SU-DHL-6 (cell line): ENCODE data around the gene HOXC5.

Experiments
- H2AFZ ChIP-seq: fragments of 200-600 bp; sonication (generic); 2 replicates; pipeline ENCODE4 v1.6.1; 2014; ENCODE audit warnings: low read depth, mild to moderate bottlenecking, moderate library complexity, mixed read lengths, antibody characterized with exemption, low read length; ENCODE audit not compliant: severe bottlenecking
- H3F3A ChIP-seq: fragments of 200-600 bp; shearing (Covaris generic); 2 replicates; pipeline ENCODE4 v1.6.0; 2016; ENCODE audit warnings: antibody characterized with exemption, mild to moderate bottlenecking; ENCODE audit not compliant: insufficient read depth
- H3K27ac ChIP-seq: fragments of 200-600 bp; sonication (generic); 2 replicates; pipeline ENCODE4 v1.5.1; 2016; ENCODE audit warnings: low read depth, mild to moderate bottlenecking, low read length, moderate library complexity, mixed read lengths
- H3K27me3 ChIP-seq: fragments of 200-600 bp; sonication (generic), shearing (Covaris generic); 2 replicates; pipeline ENCODE4 v1.6.0; 2014; ENCODE audit warnings: mild to moderate bottlenecking, low read length
- H3K36me3 ChIP-seq: fragments of 200-600 bp; sonication (generic); 2 replicates; pipeline ENCODE4 v1.6.1; 2014; ENCODE audit warnings: mild to moderate bottlenecking, low read length, mixed read lengths
- H3K4me2 ChIP-seq: fragments of 300-600, 200-600 bp; shearing (Covaris generic), sonication (generic); 2 replicates; pipeline ENCODE4 v1.6.0; 2014; ENCODE audit warnings: low read length, low read depth, mild to moderate bottlenecking; ENCODE audit not compliant: poor library complexity, severe bottlenecking
- H3K4me3 ChIP-seq: fragments of 200-600 bp; sonication (generic); 2 replicates; pipeline ENCODE4 v1.5.1; 2014; ENCODE audit warnings: antibody characterized with exemption, low read length, mild to moderate bottlenecking, mixed read lengths; ENCODE audit not compliant: insufficient read depth, poor library complexity, severe bottlenecking
- H3K79me2 ChIP-seq: fragments of 200-600 bp; sonication (generic); 2 replicates; pipeline ENCODE4 v1.6.1; 2014; ENCODE audit warnings: mild to moderate bottlenecking, low read length, moderate library complexity; ENCODE audit not compliant: insufficient read depth
- H3K9ac ChIP-seq: fragments of 200-600 bp; sonication (generic); 2 replicates; pipeline ENCODE4 v1.7.0; 2014; ENCODE audit warnings: mild to moderate bottlenecking, low read length
- H3K9me2 ChIP-seq: fragments of 200-600 bp; sonication (generic); replicated peaks from 2 replicates; pipeline ENCODE4 v1.6.1; 2014; ENCODE audit warnings: low read length; ENCODE audit not compliant: insufficient read depth
- H3K9me3 ChIP-seq: fragments of 200-600 bp; sonication (generic); 2 replicates; pipeline ENCODE4 v1.6.1; 2014; ENCODE audit warnings: low read length, mixed read lengths; ENCODE audit not compliant: insufficient read depth
- H4K20me1 ChIP-seq: fragments of 200-600 bp; sonication (generic); 2 replicates; pipeline ENCODE4 v1.6.1; 2014; ENCODE audit warnings: low read depth, mild to moderate bottlenecking, antibody characterized with exemption, low read length, moderate library complexity, mixed read lengths
- CTCF ChIP-seq: fragments of 200-600 bp; sonication (generic); IDR thresholded peaks from one replicate; pipeline ENCODE4 v1.5.1; 2017; ENCODE audit warnings: antibody characterized with exemption, mild to moderate bottlenecking, low read length, moderate library complexity; ENCODE audit not compliant: insufficient read depth, poor library complexity, severe bottlenecking
- EZH2phosphoT487 ChIP-seq: fragments of 200-600 bp; sonication (generic), shearing (Covaris generic); conservative IDR thresholded peaks from 2 replicates; pipeline ENCODE4 v1.6.1; 2018; ENCODE audit warnings: mild to moderate bottlenecking, antibody characterized with exemption, low read length, moderate library complexity, mixed read lengths

HOXC5 gene

GRCh38 chr12:54030889-54031471 is 1.9 kb upstream of the HOXC5 start:
- Histone ChIP-seq H2AFZ (no peak overlapping the region), H3K9me2 (no peaks in the 10 kb centered on the region), H4K20me1 (no peaks in the 10 kb centered on the region), H3K27ac (no peak overlapping the region), H3K36me3 (no peaks in the 10 kb centered on the region), H3K27me3 (no peaks in the 10 kb centered on the region), H3K4me3 (no peak overlapping the region), H3K9ac (no peak overlapping the region), H3K4me2 (no peak overlapping the region), H3F3A (no peaks in the 10 kb centered on the region), H3K9me3 (no peaks in the 10 kb centered on the region), H3K79me2 (no peaks in the 10 kb centered on the region)
- TF ChIP-seq EZH2phosphoT487: no peak
- no peak for TF ChIP-seq CTCF

GRCh38 chr12:54031480-54031879 is 1.4 kb upstream of the HOXC5 start:
- Histone ChIP-seq H4K20me1 (no peaks in the 10 kb centered on the region), H3K4me3 (no peak overlapping the region), H3K27me3 (no peaks in the 10 kb centered on the region), H3K9ac (no peak overlapping the region), H3K36me3 (no peaks in the 10 kb centered on the region), H3K27ac (no peak overlapping the region), H2AFZ (no peak overlapping the region), H3K79me2 (no peaks in the 10 kb centered on the region), H3K9me3 (no peaks in the 10 kb centered on the region), H3F3A (no peaks in the 10 kb centered on the region), H3K4me2 (no peak overlapping the region), H3K9me2 (no peaks in the 10 kb centered on the region)
- no peak for TF ChIP-seq CTCF

- no peaks in the 10 kb centered on the region for H3K79me2 ChIP-seq
- H3F3A ChIP-seq: no peaks in the 10 kb centered on the region
- no peaks in the 10 kb centered on the region for H3K36me3 ChIP-seq
- no peaks in the 10 kb centered on the region for H3K27me3 ChIP-seq
- H2AFZ ChIP-seq: no peak overlapping the region
- H4K20me1 ChIP-seq: no peaks in the 10 kb centered on the region
- no peaks in the 10 kb centered on the region for H3K9me2 ChIP-seq
- no peak overlapping the region for H3K4me2 ChIP-seq
- no peak for TF ChIP-seq CTCF
- TF ChIP-seq EZH2phosphoT487: no peak
- no peak overlapping the region for H3K27ac ChIP-seq
- H3K9me3 ChIP-seq: no peaks in the 10 kb centered on the region
- H3K9ac ChIP-seq: no peak overlapping the region
- no peak overlapping the region for H3K4me3 ChIP-seq
Measured at GRCh38 chr12:54032086-54032619, 697 bp upstream of the HOXC5 start.
